Measurements from ENCODE around the gene NBAS.

DNA sequence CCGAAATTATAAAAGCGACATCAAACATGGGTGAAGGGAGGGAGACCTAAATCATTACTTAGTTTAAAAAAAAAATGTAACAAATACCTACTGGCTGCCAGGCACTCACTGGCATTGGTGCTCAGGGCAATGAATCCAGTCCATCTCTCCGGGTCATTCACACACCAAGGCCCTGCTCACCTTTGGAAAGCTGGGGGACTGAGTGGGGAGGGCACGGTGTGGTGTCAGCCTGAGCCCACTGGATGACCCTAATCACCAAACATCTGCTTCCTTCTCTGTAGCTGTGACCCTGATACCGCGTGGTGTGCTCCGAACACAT lies 30.2 kb upstream of the NBAS start:
- TF ChIP-seq POLR2A (IDR thresholded peaks at IDR 0.05; ENCODE audit: low read depth, low read length) (no peak), TAF1 (IDR thresholded peaks at IDR 0.05; ENCODE audit: borderline replicate concordance, low read depth, low read length) (no peak), POLR2AphosphoS5 (IDR thresholded peaks at IDR 0.05; ENCODE audit: low read depth, low read length) (no peak)

Data from GM12892 (cell line).